RWPE2 (cell line): ENCODE measurements around the gene SLC7A8.

ENCODE experiments used
- ATAC-seq: fragments of 200-7000 bp; cut with Tn5 transposase; 3 replicates; pipeline ENCODE4 v1.9.1; 2021; ENCODE audit warnings: low read depth
- DNase-seq: peaks from one replicate; pipeline ENCODE4 v3.0.0-alpha.2; 2020; ENCODE audit warnings: low spot score
- H3K27ac ChIP-seq: fragments of 450-650 bp; 2 replicates; pipeline ENCODE4 v1.5.1; 2017; ENCODE audit warnings: mild to moderate bottlenecking; ENCODE audit not compliant: poor library complexity, severe bottlenecking
- H3K27me3 ChIP-seq: fragments of 250-450 bp; sonication (Bioruptor Pico); 2 replicates; pipeline ENCODE4 v1.5.1; 2021; ENCODE audit warnings: mild to moderate bottlenecking, moderate library complexity; ENCODE audit not compliant: insufficient read depth, poor library complexity, severe bottlenecking
- H3K36me3 ChIP-seq: fragments of 250-450 bp; sonication (Bioruptor Pico); 2 replicates; pipeline ENCODE4 v1.5.1; 2020; ENCODE audit warnings: low read depth, mild to moderate bottlenecking, moderate library complexity
- H3K4me1 ChIP-seq: fragments of 250-450 bp; sonication (Bioruptor Pico); 2 replicates; pipeline ENCODE4 v1.5.1; 2021; ENCODE audit warnings: mild to moderate bottlenecking, moderate library complexity; ENCODE audit not compliant: insufficient read depth, poor library complexity, severe bottlenecking
- H3K4me3 ChIP-seq: fragments of 250-450 bp; sonication (Bioruptor Pico); 2 replicates; pipeline ENCODE4 v1.5.1; 2021; ENCODE audit warnings: mild to moderate bottlenecking, moderate library complexity; ENCODE audit not compliant: severe bottlenecking
- H3K9me3 ChIP-seq: fragments of 250-450 bp; sonication (Bioruptor Pico); 2 replicates; pipeline ENCODE4 v1.5.1; 2021; ENCODE audit warnings: mild to moderate bottlenecking, moderate library complexity; ENCODE audit not compliant: severe bottlenecking
- CTCF ChIP-seq: fragments of 450-650 bp; IDR thresholded peaks from one replicate; pipeline ENCODE4 v1.5.1; 2017; ENCODE audit warnings: mild to moderate bottlenecking, moderate library complexity; ENCODE audit not compliant: poor library complexity, severe bottlenecking

The SLC7A8 gene

GRCh38 chr14:23093104-23093503 lies 90.4 kb downstream of the SLC7A8 start:
- Histone ChIP-seq H3K27me3 (no peaks in the 10 kb centered on the region), H3K4me3 (no peak overlapping the region), H3K36me3 (peaks cover 69% of the 10 kb centered on the region), H3K4me1 (peaks cover 13% of the 10 kb centered on the region), H3K9me3 (no peaks in the 10 kb centered on the region), H3K27ac (no peak overlapping the region)
- TF ChIP-seq CTCF = no peak
- no peak for DNase-seq
- ATAC-seq = no peak

- Histone ChIP-seq H3K9me3 (no peaks in the 10 kb centered on the region), H3K27me3 (no peaks in the 10 kb centered on the region), H3K4me1 (peaks cover 6% of the 10 kb centered on the region), H3K4me3 (no peak overlapping the region), H3K36me3 (peaks cover 71% of the 10 kb centered on the region), H3K27ac (no peak overlapping the region)
- no peak for DNase-seq
- no peak for TF ChIP-seq CTCF
- ATAC-seq = no peak
Observed at GRCh38 chr14:23091294-23092225, 91.9 kb downstream of the SLC7A8 start.

- H3K9me3 ChIP-seq = no peaks in the 10 kb centered on the region
- no peak overlapping the region for H3K4me3 ChIP-seq
- no peaks in the 10 kb centered on the region for H3K27me3 ChIP-seq
- H3K27ac ChIP-seq = no peak overlapping the region
- TF ChIP-seq CTCF = no peak
- DNase-seq (no peak), ATAC-seq (no peak)
- H3K4me1 ChIP-seq = peaks cover 5% of the 10 kb centered on the region
- H3K36me3 ChIP-seq = peaks cover 84% of the 10 kb centered on the region
Observed at GRCh38 chr14:23090254-23090636, 93.2 kb downstream of the SLC7A8 start.

DNA sequence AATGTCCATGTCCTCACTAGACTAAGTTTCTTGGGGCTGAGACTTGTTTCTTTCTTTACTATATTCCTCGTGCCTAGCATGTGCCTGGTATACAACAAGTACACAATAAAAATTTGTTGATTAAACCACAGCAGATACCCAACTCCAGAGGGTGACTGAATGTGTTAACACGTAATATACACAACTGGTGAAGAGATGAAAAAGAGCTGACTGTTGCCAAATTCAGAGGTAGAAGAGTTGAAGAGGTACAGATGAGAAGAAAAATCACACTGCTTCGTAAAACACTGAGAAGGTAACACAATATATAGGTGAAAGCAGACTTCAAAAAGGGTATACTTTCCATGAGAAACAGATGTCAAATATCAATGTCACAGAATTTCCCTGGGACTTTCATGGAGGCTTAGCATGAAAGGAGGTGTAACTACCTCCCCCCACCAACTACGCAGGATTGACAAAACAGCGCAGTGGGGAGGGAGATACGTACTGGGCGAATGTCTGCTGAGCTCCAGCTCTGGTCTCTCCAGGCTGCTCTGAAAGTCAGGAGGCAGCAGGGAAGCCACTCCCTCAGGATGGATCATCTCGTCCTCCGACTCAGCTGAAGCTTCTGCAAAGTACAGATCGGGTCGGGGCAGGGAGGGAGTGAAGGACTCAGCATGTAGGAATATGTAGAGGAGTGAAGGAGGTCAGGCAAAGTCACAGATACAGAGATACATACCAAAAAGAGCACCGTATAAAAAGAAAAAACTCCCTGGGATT lies 93.8 kb downstream of the SLC7A8 start:
- ATAC-seq (no peak), DNase-seq (no peak)
- H3K9me3 ChIP-seq = no peaks in the 10 kb centered on the region
- peaks cover 89% of the 10 kb centered on the region for H3K36me3 ChIP-seq
- H3K27me3 ChIP-seq = no peaks in the 10 kb centered on the region
- H3K27ac ChIP-seq = no peak overlapping the region
- H3K4me1 ChIP-seq = peaks cover 5% of the 10 kb centered on the region
- no peak overlapping the region for H3K4me3 ChIP-seq
- TF ChIP-seq CTCF = no peak
